Islet precursor cell (in vitro differentiated cells): Measurements from ENCODE around the gene HDGF.

ENCODE experiments used
- DNase-seq: peaks from one replicate; pipeline ENCODE4 v3.0.0-alpha.2; 2018

The HDGF gene

DNA sequence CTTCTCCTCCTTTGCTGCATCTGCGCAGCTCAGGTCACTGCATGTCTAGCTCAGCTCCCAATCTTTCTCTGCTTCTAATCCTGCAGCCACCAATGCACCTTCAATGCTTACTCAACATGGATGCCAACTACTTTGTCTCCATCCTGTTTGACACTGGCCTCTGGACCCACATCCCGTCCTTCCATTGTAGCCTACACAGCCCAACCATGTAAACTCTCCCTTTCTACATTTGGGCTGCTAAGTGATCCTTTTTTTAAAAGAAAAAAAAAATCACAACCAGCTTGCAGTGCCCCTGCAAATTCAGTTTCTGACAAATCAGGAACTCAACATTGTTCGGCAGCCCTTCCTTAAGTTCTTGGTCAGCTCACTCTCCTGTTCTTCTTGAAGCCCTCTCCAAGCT, 36.6 kb downstream of the HDGF start:
- DNase-seq = no peak

GRCh38 chr1:156712626-156713025, 38.8 kb downstream of the HDGF start:
- peak; percentile 85 for DNase-seq

DNA sequence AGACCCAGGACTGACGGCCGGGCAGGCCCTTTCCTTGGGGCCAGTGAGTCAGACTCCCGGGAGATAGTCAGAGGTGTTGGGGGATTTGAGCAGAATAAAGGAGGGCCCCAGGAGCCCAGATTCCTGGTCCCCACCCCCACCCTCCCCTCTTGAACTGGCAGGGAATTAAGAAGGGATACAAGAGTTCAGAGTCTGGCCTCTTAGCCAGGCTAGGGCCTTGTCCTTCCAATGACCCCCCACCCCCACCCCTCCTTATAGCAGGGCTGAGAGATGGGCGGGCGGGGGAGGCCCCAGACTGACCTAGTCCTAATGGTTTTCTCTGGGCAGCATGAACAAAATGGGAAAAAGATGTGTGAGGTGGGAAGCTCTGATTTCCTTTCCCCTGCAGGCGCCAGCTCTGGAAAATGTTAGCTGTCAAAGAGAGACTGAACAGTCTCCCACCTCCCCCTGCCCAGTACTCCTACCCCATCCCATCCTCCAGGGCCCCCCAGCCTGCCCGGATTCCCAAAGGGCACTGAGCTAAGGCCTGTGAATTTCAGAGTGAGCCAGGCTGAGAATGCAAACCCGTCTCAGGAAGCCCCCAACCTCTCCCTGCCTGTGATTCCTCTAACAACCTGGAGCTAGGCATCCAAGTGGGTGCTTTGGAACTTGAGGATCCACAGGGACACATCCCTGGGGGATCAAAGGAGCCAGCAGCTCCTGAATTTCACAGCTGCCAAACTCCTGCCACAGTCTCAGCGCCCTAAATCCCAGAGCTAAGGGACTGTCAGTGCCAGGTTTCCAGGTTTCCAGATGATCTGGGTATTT, 40.3 kb downstream of the HDGF start:
- DNase-seq = peak; percentile 90

DNA sequence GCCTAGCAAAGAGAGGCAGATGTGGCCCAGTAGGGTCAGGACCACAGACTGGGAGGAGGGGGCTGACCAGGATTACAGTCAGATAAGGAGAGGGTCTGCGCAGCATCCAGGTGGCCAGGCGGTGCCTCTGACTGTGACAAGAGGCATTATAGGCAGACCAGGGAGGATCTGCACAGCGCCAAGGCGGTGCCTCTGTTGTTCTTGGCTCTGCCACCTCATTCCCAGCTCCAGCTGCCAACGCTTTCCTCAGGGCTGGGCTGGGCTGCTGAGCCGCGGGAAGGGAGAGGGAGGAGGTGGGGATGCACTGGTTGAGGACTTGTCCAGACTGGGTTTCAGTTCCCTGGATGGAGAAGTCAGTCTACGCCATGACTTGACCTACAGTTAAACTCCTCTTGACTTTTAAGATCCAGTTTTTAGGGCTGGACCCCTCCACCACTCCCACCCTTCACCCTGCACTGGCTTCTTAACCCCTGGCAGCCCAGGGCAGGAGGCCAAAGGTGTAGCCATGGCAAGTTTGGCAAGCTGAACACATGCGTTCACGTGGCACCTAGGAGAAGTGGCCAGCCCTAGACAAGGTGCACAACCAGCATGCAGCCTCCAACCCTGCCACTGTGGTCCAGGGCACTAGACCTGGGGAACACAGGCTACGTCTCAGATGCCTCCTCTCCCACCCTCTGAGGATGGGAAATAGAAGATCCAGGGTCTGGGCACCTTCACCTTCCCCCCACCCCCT, 41.6 kb downstream of the HDGF start:
- no peak for DNase-seq

- no peak for DNase-seq
These were observed 42.4 kb downstream of the HDGF start for GRCh38 chr1:156709031-156709430.

- no peak for DNase-seq
These were observed 43.2 kb downstream of the HDGF start for GRCh38 chr1:156708218-156708661.

GRCh38 chr1:156707417-156708217, 43.9 kb downstream of the HDGF start:
- DNase-seq = peak; percentile 73

GRCh38 chr1:156706657-156707416, 44.6 kb downstream of the HDGF start:
- DNase-seq = peak; percentile 93

- DNase-seq = peak; percentile 97
These were observed 45.4 kb downstream of the HDGF start for GRCh38 chr1:156705918-156706656.

GRCh38 chr1:156705321-156705917, 46.1 kb downstream of the HDGF start, which contains the start of gene CRABP2:
TSS of gene CRABP2 (minus strand) at chr1:156705583. CDS start at chr1:156705446, 137 bp downstream.
- no peak for DNase-seq

DNA sequence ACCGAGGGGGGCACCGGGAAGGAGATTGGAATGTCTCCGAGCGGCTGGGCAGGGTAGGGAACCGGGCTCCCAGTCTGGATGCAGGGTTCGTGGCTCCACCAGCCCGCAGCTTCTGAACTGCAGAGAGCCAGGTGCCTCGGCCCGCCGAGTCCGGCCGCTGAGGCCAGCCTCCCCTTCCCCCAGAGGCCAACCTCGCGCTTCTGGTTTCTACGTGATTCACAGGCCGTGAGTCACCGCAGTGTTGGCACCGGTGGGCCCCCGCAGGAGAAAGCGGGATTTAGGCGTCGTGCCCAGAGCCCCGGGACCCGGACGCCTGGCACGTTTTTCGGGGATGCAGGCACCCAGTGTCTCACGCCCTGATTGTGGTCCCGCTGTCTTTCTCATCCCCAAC, 46.5 kb downstream of the HDGF start:
- peak; percentile 85 for DNase-seq

DNA sequence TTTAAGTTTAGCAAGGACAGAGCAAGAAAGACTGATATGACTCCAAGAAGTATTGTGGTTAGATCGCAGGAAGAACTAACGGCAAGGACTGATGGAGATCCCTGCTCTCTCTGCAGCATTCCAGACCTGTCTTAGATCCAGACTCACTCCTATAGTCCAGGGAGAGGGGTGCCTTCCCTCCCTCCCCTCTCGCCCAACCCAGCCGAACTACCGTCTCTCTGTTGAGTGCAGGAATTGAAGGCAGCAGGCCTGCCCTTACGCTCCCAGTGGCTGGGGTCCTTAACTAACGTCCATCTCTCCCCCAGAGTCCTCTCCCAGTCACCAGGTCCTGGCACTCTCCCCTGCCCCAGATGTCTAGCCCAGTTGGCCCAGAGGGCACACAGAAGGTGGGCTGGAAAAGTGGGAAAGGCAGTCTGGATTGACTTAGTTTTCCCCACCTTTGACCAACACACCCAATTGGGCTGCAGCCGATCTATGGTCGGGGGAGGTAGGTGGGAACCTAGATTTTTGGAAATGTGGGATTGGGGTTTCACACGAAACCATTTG, 47.2 kb downstream of the HDGF start:
- DNase-seq = no peak

GRCh38 chr1:156703741-156704140, 47.7 kb downstream of the HDGF start:
- no peak for DNase-seq

- no peak for DNase-seq
These were observed 48.1 kb downstream of the HDGF start for GRCh38 chr1:156703336-156703735.

GRCh38 chr1:156700736-156701531, 50.5 kb downstream of the HDGF start:
- no peak for DNase-seq

DNA sequence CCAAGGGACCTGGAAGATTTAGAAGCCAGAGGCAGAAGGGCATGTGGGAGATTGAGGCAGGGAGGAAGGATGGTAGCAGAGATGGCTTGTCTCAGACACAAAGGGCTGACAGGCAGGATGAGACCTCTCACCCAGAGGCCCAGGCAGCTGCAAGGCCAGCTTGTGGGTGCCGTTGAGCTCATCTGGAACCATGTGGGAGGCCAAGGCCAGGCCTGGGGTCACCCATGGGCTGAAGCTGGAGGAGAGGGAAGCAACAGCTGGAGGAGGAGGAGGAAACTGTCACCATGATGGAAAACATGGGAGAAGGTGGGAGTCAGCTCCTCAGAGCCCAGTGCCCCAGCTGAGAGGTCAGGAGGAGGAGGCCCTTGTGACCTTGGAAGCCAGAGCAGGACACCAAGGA, 52.5 kb downstream of the HDGF start:
- no peak for DNase-seq

GRCh38 chr1:156697481-156697880, 54.0 kb downstream of the HDGF start:
- DNase-seq = no peak

GRCh38 chr1:156696755-156697154, 54.7 kb downstream of the HDGF start:
- no peak for DNase-seq

DNA sequence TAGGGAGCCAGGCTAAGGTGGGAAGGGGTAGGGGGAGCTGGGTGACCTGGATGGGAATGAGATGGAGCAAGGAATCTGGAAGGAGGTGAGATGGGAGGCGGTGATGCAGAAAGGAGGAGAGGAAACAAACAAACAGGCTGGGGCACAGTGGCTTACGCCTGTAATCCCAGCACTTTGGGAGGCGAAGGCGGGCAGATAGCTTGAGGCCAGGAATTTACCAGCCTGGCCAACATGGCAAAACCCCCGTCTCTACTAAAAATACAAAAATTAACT, 56.8 kb downstream of the HDGF start:
- no peak for DNase-seq
